ENCODE results near the gene PLXNB1.

- TF ChIP-seq CTCF (IDR thresholded peaks at IDR 0.05) (no peak), POLR2AphosphoS5 (IDR thresholded peaks at IDR 0.05) (no peak)
Measured at GRCh38 chr3:48410205-48411040, 19.5 kb downstream of the PLXNB1 start.
